Measurements from ENCODE around the gene PCCA.
"Not testable (repeated sequence)": the region's sequence is repeated elsewhere in the genome, so short reads cannot be mapped to it uniquely, and the experiment has no call there.

PCCA gene

DNA sequence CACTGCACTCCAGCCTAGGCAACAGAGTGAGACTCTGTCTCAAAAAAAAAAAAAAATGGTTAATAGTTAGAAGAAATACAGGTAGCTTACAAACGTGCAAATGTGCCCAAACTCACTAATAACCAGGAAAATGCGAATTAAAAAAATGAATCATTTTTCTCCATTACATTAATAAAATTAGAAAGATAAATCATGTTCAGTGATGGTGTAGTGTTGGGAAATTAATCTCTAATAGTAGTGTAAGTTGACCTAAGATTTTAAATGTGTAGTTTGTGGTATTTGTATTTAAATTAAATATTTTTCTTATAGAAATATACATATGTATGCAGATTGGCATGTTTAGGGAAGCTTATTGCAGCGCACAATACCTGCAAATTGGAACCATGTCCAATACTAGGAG, 57.6 kb downstream of the PCCA start:
- no peak for DNase-seq

DNA sequence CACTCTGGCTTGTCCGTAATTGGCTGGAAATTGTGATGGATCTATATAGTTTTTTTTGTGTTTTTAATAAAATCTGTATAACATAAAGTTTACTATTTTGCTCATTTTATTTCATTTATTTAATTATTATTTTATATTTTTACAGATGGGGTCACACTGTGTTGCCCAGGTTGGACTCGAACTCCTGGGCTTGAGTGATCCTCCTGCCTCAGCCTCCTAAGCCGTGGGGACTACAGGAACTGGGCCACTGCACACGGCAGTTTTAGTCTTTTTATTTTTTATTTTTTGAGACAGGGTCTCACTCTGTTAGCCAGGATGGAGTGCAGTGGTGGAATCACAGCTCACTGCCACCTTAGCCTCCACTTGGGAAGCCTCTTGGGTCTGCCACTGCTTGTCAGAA, 58.9 kb downstream of the PCCA start:
- no peak for DNase-seq

DNA sequence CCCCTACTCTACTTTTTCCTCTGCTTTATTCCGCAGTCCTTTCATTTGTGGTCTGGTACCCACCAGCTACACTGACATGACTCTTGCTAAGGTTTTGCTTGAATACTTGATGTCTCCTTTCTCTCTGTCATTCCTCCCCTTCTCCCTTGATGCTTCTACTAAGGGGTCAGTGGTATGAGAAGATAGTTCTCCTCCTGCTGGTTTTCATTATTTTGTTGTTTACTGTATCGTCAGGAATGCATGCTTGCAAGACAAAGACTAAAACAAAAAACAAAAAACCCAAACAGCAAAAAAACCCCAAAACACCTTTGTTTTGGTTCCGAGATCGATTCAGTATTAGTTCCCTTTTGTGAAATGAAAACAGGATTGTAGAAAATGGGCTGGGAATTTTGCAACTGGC, 59.5 kb downstream of the PCCA start:
- no peak for DNase-seq

DNA sequence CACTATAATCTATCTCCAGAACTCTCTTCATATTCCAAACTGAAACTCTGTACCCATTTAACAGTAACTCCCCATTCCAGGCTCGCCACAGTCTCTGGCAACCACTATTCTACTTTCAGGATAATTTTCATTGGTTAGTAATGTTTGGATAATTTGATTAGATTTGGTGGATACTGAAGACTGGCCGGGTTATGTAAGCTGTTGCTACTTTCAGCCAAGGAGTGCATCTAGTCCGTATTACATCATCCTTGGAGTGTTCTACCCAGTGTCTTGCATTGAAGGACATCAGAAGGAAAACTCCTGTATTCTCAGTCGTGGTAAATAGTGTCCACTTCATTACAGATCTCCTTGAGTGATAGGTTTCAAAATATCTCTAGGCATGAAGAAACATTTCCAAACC, 60.5 kb downstream of the PCCA start:
- no peak for DNase-seq

DNA sequence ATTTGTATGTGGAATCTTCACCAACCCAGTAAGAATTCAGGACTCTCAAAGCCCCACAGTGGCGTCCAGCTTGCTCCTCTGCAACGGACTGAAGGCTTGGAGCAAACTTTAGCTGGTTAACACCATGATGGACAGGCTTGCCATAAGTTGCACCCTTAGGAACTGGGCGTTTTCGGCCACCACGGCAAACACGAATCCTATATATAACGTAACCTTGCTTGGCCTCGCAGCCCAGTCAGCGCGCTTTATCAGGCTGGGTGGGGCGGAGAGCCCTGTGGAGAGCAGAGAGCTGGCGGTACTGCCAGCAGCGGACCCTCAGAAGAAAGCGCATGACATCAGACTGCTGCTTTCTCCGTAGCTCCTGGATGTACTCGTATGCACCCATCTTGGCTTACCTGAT, 61.8 kb downstream of the PCCA start:
- DNase-seq, result not testable (repeated sequence)

DNA sequence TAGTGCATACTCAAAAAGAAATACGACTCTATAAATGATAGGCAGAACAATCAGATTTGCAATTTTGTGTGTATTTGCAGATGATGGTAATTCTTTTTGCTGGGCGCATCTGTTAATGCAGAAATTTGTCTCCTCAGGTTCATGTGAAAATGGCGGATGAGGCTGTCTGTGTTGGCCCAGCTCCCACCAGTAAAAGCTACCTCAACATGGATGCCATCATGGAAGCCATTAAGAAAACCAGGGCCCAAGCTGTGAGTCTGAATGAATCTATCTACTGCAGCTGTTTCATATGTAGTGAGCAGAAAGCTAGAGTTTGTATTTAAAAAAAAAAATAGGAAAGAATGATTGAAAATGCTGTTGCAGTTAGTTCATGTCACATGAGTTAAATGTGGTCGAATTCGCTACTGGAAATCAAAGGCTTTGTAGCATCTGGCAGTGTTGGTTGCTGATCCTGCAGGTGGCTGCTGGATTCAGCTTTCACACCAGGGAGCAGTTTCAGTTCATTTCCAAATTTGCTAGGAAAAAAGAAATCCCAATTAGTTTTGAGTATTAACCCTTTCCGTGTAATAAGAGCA, 66.0 kb downstream of the PCCA start:
- no peak for DNase-seq

DNA sequence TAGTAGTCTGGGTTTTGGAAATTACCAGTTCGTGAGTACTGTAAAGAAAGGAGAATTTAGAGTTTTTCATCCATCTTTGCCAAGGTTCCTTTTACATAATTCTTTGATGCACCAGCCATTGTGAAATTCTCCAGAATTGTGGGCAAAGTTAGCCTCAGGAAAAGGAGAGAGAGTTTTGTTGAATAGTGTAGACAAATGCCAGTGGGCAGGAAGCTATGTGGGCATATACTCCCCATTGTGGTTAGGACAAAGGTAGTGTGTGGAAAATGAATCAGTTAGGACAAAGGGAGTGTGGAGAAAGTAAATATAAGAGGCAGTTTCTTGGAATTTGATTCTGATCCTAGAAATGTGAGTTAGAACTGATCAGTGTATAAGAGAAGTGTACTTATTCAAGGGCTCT, 67.9 kb downstream of the PCCA start:
- DNase-seq, result no peak

DNA sequence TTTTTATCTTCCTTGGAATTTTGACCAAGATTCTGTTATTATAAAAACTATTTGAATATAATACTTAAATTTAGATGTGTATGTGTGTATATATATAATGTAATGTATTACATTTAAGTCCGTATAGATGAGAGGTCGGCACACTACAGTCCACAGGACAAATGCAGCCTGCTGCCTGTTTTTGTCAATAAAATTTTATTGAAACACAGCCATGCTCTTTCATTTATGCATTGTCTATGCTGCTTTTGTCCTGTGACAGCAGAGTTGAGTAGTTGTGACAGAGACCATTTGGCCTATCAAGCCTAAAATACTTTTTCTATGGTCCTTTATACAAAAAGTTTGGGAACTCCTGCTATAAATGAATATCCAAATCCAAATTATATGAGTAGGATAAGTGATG, 69.7 kb downstream of the PCCA start:
- no peak for DNase-seq

DNA sequence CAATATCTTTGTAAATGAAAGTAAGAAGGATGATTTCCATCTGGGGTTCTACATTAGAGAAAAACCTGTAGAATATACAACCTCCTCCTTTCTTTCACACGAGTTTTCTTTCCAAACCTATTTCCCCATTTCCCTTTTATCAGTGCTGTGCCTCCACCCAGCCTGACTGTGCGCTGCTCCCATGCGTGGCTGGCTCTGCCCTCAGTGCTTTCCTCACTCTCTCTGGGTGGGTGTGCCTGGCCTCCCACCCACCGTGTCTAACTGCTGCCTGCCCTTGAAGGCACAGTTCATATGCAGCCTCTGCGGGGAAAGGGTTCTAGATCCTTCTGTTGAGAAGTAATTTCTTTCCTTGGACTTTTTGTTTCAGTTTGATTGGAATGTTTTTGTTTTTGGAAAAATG, 70.7 kb downstream of the PCCA start:
- DNase-seq, result no peak

DNA sequence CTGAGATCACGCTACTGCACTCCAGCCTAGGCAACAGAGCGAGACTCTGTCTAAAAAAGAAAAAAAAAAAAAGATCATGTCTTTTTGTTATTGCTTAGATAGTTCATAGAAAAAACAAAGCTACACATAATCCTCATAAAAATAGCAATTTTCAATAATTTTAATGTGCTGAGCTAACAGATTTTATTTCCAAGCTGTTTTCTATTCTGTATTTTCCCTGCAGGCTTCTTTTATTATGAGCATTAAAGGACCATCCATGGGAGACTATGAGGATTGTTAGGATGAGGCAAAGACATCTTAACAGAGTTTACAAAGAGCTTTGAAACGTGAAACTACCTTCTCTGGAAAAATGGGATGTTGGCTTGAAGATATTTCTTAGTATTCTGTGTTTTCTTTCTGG, 71.6 kb downstream of the PCCA start:
- DNase-seq, result no peak

DNA sequence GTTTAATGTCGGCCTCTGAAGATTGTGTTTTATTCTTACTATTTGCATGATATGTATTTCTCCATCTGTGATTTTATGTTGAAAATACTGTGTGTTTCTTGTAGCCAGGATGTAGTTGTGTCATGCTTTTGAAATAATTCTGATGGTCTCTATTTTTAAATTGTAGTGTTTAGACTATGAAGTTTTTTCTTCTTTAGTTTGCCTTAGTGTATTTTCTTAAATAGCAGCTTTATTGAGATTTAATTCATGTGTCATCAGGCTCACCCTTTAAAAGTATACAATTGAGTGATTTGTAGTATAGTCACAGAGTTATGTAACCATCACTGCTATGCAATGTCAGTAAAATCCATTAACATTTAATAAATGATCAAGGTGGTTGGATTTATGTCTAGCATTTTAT, 74.5 kb downstream of the PCCA start:
- no peak for DNase-seq

DNA sequence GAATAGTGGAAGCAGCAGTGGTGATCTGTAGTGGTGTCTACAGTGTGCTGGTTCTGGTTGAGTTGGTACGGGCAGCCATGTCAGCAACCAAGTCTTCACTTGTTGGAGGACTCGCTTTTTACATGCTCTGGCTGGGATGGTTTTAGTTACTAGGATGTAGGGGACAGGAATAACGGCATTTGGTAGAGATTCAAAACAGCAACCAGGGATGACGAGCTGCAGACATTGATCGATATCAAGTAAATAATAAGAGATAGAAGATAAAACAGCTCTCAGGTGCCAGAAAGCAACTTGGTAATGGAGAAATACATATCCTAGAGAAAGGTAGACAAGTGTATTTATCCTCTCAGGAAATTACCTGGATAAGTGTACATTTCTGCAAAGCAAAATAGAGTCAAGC, 84.3 kb downstream of the PCCA start:
- DNase-seq, result no peak

DNA sequence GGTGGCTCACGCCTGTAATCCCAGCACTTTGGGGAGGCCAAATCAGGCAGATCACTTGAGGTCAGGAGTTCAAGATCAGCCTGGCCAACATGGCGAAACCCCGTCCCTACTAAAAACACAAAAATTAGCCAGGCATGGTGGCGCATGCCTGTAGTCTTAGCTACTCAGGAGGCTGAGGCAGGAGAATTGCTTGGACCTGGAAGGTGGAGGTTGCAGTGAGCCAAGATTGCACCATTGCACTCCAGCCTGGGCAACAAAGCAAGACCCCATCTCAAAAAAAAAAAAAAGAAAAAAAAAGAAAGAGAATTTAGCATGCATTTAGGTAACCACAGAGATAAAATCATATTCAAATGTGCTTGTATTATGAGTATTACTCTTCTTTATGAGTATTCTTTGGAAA, 85.6 kb downstream of the PCCA start:
- DNase-seq, result not testable (repeated sequence)

DNA sequence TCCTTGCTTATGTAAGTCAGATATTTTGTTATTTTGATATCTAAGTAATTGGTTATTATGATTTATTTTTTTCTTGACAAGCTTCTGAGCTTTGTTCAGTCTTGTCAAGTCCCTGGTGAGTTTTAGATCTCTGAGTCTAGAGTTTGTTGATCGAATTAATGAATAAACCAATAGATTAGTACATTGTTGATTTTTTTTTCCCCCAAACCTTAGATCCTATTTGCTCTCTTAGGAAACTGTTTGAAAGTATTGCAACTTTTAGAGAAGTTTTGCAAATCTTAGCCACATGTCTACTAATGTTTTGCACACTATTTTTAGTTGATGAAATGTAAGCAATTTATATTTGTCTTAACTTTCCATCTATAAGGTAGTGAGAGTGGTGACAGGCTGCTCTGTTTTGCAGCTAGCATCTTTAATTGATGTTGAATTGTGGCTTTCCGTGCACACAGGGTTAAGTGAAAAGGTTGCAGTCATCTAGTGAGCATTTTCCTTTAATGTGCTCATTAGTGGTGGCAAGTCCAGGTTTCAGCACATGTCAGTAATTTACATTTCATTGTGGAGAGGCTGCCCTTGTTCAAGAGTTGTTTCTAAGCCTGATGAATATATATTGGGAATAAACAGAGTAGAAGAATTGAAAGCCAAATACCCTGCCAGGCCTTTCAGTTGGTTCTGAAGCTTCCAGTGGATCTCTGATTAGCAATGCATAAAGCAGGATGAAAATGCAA, 86.3 kb downstream of the PCCA start:
- no peak for DNase-seq

DNA sequence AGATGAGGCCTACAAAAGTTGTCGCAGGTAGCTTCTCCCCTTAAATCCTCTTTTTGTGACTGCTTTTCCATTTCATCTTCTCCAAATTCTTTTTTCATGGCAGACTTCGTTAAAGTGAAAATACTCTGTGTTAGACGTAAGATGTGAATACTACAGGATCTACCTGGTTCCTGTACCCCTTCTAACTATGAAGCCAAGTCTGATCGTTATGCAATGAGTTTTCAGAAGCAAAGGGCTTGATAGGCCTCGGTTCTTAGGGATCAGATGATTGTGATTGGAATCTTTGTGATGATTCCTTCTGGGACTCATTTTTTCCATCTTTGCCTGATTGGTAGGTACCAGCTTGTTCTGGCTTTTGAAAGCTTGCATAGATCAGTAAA, 86.9 kb downstream of the PCCA start:
- DNase-seq, result no peak

DNA sequence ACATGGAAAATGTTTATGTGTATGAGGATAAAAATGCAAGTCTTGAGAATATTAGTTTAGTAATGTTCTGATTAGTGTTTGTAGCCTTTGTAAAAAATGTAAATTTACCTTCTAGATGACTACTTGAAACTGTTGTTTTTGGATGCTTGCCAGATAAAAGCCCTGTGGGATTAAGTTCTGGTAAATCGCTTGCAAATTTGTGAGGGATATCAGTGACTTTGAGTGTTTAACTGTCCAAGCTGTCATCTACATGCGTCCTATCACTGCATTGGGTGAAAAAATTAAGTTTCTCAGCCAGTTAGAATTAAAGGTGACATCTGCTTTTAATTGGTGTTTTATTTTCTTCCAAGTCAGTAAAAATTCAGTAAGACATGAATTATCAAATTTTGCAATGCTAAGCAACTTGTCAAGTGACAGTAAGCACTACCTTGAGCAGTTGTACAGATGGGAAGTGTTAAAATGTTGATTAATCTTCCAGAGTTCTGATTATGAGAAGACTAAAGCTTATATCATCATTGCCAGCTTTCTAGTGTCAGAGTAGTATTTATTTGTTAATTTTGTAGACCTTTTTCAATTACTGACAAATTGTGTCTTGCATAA, 88.0 kb downstream of the PCCA start:
- DNase-seq, result no peak

DNA sequence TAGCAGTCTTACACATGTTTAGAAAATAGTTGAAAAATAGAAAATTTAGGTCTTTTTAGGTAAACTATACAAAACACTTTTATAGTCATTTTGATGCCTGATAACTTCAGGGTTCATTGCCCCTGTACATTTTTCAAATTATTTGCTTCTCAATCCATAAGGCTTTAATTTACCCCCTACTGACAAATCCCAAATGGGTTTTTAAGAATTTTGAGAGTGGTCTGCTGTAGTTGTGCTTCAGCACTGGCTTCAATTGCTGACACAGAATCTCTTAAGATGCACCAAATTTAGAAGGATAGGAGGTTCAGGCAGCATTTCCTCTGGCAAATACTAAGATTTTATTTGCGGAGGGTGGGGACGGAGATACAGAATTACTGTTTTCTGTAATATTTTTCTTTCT, 89.4 kb downstream of the PCCA start:
- no peak for DNase-seq

DNA sequence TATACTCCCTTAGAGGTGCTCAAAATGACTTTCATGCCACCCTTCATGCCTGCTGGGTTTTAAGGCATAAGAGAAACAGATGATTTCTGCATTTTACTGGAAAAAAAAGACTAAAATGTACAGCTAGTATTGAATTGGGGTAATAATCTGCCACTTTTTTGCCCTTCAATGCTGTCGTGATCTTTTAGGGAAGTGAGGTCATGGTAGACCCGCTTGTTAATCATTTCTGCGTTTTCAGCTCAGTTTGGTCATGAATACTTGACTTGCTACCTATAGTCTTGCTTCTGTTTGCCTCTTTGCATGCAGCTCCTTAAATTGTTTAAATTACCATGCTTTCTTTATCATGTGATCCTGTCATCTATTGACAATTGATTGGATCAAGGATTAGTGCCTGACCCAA, 90.4 kb downstream of the PCCA start:
- DNase-seq, result no peak

DNA sequence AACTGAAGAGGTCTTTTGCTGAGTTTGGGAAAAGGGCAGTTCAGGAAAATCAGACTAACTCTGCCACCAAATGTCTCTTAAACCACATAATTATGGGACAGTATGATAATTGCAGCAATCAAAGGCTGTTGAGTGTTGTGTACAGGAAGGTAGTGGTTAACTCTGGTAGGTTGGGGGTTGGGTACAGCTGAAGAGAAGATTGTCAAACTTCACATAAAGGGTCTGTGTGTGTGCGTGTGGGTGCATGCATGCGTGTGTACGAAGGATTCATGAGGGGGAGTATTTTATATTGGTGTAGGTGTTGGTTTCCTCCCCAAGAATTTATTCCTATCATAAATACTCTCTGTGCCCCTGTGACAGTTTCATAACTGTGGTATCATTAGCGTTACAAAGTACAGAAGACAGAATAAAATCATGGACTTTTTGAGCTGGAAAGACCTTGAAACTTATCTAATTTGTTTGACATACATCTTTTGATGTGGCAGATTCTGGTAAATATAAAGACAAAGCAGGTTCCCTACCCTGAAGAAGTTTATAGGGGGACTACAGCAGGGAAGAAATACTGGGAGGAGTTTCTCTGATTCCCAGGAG, 94.1 kb downstream of the PCCA start:
- no peak for DNase-seq

DNA sequence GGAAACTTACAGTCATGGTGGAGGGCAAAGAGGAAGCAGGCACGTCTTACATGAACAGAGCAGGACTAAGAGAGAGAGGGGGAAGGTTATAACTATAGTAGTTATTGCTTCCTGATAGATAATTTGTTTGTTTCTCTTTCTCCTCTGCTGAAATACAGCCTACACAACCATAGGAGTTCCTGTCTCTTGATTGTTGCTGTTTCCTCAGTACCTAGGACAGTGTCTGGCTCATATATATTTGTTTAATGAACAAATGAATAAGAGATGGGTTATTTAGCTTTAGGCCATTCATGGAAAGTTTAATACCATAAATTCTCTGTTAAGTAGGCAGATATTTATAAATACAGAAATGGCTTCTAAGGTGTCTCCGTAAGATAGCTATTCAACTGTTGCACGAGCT, 95.2 kb downstream of the PCCA start:
- no peak for DNase-seq

DNA sequence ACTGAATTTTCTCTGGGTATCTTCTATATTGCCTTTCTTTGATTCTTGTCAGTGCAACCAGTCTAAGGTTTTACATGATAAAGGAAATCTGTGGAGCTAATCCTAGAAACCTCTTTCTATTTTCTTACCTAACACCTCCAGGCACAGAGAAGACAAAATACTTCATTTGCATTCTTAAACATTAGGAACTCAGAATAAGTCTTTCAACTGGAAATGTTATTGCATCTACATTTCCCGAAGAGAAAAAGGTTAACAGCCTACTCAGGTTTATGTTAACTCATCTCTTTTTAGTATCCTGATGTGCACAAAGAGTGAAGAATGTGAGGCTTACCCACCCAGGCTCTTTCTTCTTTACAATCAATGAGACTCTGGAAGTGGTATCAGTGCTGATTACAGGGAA, 106.7 kb downstream of the PCCA start:
- DNase-seq, result no peak

DNA sequence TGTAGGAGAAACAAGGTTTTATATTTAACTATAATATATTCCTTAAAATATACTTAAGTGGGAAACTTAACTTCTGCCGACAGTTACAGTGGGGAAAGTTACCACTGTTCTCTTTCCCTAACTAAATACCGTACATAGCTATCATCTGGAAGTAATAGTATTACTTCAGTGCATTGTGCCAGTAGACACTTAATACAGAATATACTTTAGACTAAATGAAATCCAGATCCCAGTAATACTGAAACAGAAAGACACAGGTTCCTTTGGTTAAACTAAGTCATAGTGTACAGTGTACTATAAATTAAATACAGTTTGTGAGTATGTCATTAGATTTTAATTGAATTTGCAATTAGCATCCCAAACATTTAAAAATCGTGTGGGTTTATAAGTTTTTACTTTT, 107.5 kb downstream of the PCCA start:
- no peak for DNase-seq

DNA sequence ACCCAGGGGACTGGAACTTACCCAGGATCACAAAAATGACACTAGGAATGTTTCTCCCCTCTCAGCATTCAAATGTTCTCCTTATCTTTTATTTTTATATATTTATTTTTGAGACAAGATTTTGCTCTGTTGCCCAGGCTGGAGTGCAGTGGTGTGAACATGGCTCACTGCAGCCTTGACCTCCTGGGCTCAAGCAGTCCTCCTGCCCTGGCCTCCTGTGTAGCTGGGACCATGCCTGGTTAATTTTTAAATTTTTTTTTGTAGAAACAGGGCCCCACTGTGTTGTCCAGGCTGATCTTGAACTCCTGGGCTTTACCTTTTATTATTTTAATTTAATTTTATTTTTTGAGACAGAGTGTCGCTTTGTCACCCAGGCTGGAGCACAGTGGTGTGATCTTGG, 108.2 kb downstream of the PCCA start:
- DNase-seq, result no peak

DNA sequence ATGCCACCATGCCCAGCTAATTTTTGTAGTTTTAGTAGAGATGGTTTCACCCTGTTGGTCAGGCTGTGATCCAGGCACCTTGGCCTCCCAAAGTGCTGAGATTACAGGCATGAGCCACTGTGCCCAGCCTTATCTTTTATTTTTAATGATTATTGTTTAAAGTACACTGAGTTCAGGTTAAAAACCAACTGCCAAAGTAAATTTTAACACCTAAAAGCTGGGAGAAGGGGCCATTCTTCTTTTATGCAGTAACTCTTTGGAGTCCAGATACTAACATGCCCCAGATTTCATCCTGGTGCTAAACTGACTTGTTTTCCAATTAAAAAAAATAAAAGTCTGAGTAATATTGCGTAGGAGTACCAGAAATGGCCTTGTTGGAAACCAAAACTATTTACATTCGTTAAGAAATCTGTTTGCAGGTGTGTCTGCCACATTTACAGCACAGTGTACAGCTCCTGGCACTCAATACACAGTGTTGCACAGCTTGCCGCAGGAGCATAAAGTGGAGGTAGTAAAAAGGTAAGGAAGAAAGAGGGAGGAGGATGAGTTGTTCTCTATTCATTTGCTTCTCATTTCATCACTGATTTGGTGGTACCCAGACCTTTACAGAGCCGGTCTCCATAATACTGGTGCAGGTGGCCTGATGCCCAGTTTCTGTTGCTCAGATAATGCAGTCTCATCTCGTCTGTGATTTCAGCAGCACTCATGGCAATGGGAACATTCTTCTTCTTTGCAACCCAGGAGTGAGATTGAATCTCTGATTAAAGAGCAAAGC, 108.9 kb downstream of the PCCA start:
- no peak for DNase-seq
